IMR-90 (cell line): ENCODE results near the gene ECT2. TPM values are rescaled to one million over a fixed set of nuclear protein-coding genes. Genes with fewer than 3 reads are reported as not detected.
A peak's percentile ranks its signal among the peaks of the same experiment; 100 is the strongest.

Experiments used
- ATAC-seq: fragments of 200-7000 bp; cut with Tn5 transposase; 2 replicates; pipeline ENCODE4 v1.9.1; 2020; ENCODE audit warnings: low read depth, mild to moderate bottlenecking, moderate library complexity
- BruUV-seq: library from RNA; stranded (reverse); fragments of 400-500 nt; replicated peaks from 2 replicates; lab custom pipeline; 2021; lab: Mats Ljungman, UMichigan
- CTCF ChIA-PET: fragments of 300-600 bp; formaldehyde crosslinking; extraction: SDS; loops from one replicate; lab custom pipeline; 2021; ENCODE audit warnings: antibody characterized with exemption; lab: Yijun Ruan, JAX
- POLR2A ChIA-PET: fragments of 300-600 bp; sonication (Branson Sonifier 250); formaldehyde crosslinking; loops from one replicate; lab custom pipeline; 2022; ENCODE audit warnings: antibody characterized with exemption; ENCODE audit not compliant: unreplicated experiment; lab: Charles Lee
- DNase-seq: peaks from one replicate; pipeline ENCODE4 v3.0.0; 2013
- H2AFZ ChIP-seq: replicated peaks from 2 replicates; pipeline ENCODE3; 2013; ENCODE audit warnings: low read length, mild to moderate bottlenecking; ENCODE audit not compliant: poor library complexity
- H2AK5ac ChIP-seq: 2 replicates; pipeline ENCODE4 v1.6.1; 2013; ENCODE audit warnings: low read depth, low read length, inconsistent platforms
- H2AK9ac ChIP-seq: replicated peaks from 2 replicates; pipeline ENCODE3; 2013; ENCODE audit warnings: mild to moderate bottlenecking, low read depth, low read length, moderate library complexity; ENCODE audit not compliant: poor library complexity
- H2BK120ac ChIP-seq: 2 replicates; pipeline ENCODE4 v1.6.1; 2013; ENCODE audit warnings: low read depth, low read length, inconsistent platforms
- H2BK15ac ChIP-seq: 3 replicates; pipeline ENCODE4 v1.6.1; 2013; ENCODE audit warnings: low read depth, low read length, inconsistent platforms
- H2BK20ac ChIP-seq: 2 replicates; pipeline ENCODE4 v1.6.1; 2013; ENCODE audit warnings: low read depth, mild to moderate bottlenecking, inconsistent platforms, low read length, moderate library complexity
- H2BK5ac ChIP-seq: 2 replicates; pipeline ENCODE4 v1.6.1; 2013; ENCODE audit warnings: mild to moderate bottlenecking, low read depth, low read length, inconsistent platforms; ENCODE audit not compliant: poor library complexity, severe bottlenecking
- H3K14ac ChIP-seq: replicated peaks from 2 replicates; pipeline ENCODE4 v1.6.1; 2013; ENCODE audit warnings: low read depth, low read length, inconsistent platforms
- H3K18ac ChIP-seq: 2 replicates; pipeline ENCODE4 v1.6.1; 2013; ENCODE audit warnings: low read depth, low read length, control low read depth
- H3K23ac ChIP-seq: 2 replicates; pipeline ENCODE4 v1.6.1; 2013; ENCODE audit warnings: low read depth, low read length, inconsistent platforms
- H3K27ac ChIP-seq: 2 replicates; pipeline ENCODE4 v1.5.1; 2013; ENCODE audit warnings: mild to moderate bottlenecking, control low read depth, low read length; ENCODE audit not compliant: insufficient read depth
- H3K27me3 ChIP-seq: 2 replicates; pipeline ENCODE4 v1.6.1; 2013; ENCODE audit warnings: low read length; ENCODE audit not compliant: control insufficient read depth, insufficient read depth
- H3K36me3 ChIP-seq: 2 replicates; pipeline ENCODE4 v1.6.1; 2013; ENCODE audit warnings: low read length, mixed read lengths; ENCODE audit not compliant: control insufficient read depth, insufficient read depth
- H3K4ac ChIP-seq: 2 replicates; pipeline ENCODE4 v1.6.1; 2013; ENCODE audit warnings: low read depth, low read length, inconsistent platforms
- H3K4me1 ChIP-seq: 2 replicates; pipeline ENCODE4 v1.6.1; 2013; ENCODE audit warnings: low read length, mixed read lengths; ENCODE audit not compliant: control insufficient read depth, insufficient read depth
- H3K4me2 ChIP-seq: 2 replicates; pipeline ENCODE4 v1.6.1; 2013; ENCODE audit warnings: low read depth, mild to moderate bottlenecking, control low read depth, low read length, moderate library complexity
- H3K4me3 ChIP-seq: 2 replicates; pipeline ENCODE4 v1.5.1; 2013; ENCODE audit warnings: low read depth, mild to moderate bottlenecking, control low read depth, low read length, moderate library complexity; ENCODE audit not compliant: insufficient read depth
- H3K56ac ChIP-seq: 2 replicates; pipeline ENCODE4 v1.6.1; 2013; ENCODE audit warnings: low read length, inconsistent platforms; ENCODE audit not compliant: insufficient read depth; ENCODE audit errors: extremely low read depth
- H3K79me1 ChIP-seq, 2 experiments: 2 replicates each; pipeline ENCODE4 v1.6.1; 2013; ENCODE audit warnings: low read length in 2 of 2, inconsistent platforms in 1 of 2, low read depth in 1 of 2
- H3K9ac ChIP-seq: 2 replicates; pipeline ENCODE4 v1.6.1; 2013; ENCODE audit warnings: low read depth, low read length, control low read depth
- H3K9me1 ChIP-seq: 2 replicates; pipeline ENCODE4 v1.6.1; 2013; ENCODE audit warnings: low read length, inconsistent platforms; ENCODE audit not compliant: insufficient read depth
- H3K9me3 ChIP-seq: 2 replicates; pipeline ENCODE4 v1.6.1; 2013; ENCODE audit warnings: low read length; ENCODE audit not compliant: control insufficient read depth, insufficient read depth
- H4K20me1 ChIP-seq: 2 replicates; pipeline ENCODE4 v1.6.1; 2013; ENCODE audit warnings: low read length, inconsistent platforms; ENCODE audit not compliant: insufficient read depth
- H4K5ac ChIP-seq: 2 replicates; pipeline ENCODE4 v1.6.1; 2013; ENCODE audit warnings: mild to moderate bottlenecking, low read depth, low read length, control low read depth
- H4K8ac ChIP-seq, 2 experiments: 2 replicates each; pipeline ENCODE4 v1.6.1; 2013; ENCODE audit warnings: low read depth in 2 of 2, low read length in 2 of 2, control low read depth in 1 of 2, inconsistent platforms in 1 of 2
- H4K91ac ChIP-seq: 2 replicates; pipeline ENCODE4 v1.6.1; 2013; ENCODE audit warnings: low read depth, low read length, inconsistent platforms; ENCODE audit not compliant: insufficient read depth
- POLR2A ChIP-seq: IDR thresholded peaks from 2 replicates; pipeline ENCODE4 v1.6.1; 2012; ENCODE audit warnings: mild to moderate bottlenecking, low read depth, low read length
- RAD21 ChIP-seq: IDR thresholded peaks from 2 replicates; pipeline ENCODE4 v1.6.1; 2012; ENCODE audit warnings: low read length, improper control_type of control experiment
- RFX5 ChIP-seq: IDR thresholded peaks from 2 replicates; pipeline ENCODE4 v1.8.0; 2012; ENCODE audit warnings: low read depth, mild to moderate bottlenecking, low read length, moderate library complexity
- WGBS, 2 experiments: methylation state at CpG; one replicate each; pipeline versions ENCODE4 v1.1.5 to v1.1.7; 2013; ENCODE audit warnings: missing lambda C conversion rate in 2 of 2; ENCODE audit not compliant: insufficient read length in 1 of 2; ENCODE audit errors: extremely low coverage in 2 of 2; 5-methylcytosine and 5-hydroxymethylcytosine counted together
- dilution Hi-C: fragments of 300-500 bp; cut with HindIII; formaldehyde crosslinking; loops from one replicate; pipeline ENCODE4 v1.14.3; 2018; ENCODE audit warnings: low sequenced_read_pairs; ENCODE audit not compliant: unreplicated experiment
- in situ Hi-C: fragments of 300-500 bp; cut with MboI; formaldehyde crosslinking; loops from 3 replicates; pipeline ENCODE4 v1.14.3; 2019; ENCODE audit warnings: low sequenced_read_pairs, inconsistent platforms, mixed read lengths
- intact Hi-C: fragments of 100-400 bp; cut with micrococcal nuclease; formaldehyde crosslinking; loops from 2 replicates; pipeline ENCODE4 v1.10.0; 2022
- polyA plus RNA-seq, 3 experiments: library from polyadenylated mRNA; depleted of rRNA; stranded (reverse); fragments of >200 nt; gene quantifications; 2 replicates each; pipeline ENCODE4 v1.2.3, GENCODE V29; 2012; ENCODE audit warnings: low replicate concordance in 1 of 3
- total RNA-seq: library from RNA; depleted of rRNA; stranded (reverse); fragments of >200 nt; gene quantifications from 2 replicates; pipeline ENCODE4 v1.2.3, GENCODE V29; 2012

The ECT2 gene
- total and polyA plus RNA-seq, 2 of the 4 experiments (the other 2 are of a cell fraction): 18.1 to 37.8 TPM

DNA sequence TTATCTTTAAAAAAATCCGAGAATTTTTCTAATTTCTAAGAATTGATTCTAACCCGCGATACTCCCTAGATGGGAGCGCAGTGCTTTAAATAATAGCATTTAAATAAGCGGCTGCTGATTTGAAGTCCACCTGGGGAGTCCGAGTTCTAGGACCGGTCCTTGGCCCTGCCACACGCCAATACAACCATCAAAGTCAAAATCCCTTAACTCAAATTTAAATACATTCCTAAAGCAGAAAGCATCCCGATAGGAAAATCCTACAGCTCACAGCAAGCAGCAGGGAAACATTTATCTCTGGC is 508 bp upstream of the ECT2 start:
- 78% methylated on average over 4 of the region's 9 CpGs; no CpG with 5 or more reads in 1 of the 2 experiments for WGBS, 2 experiments
- Histone ChIP-seq H4K91ac (peak overlapping the region; percentile 73; the same call in 1 of the 2 replicates), H3K9me1 (no peaks in the 10 kb centered on the region), H3K4me2 (peak overlapping the region; percentile 77), H3K9me3 (no peaks in the 10 kb centered on the region), H3K79me1 (peaks cover 10 to 13% of the 10 kb centered on the region in 2 experiments), H2BK20ac (peak overlapping the region; percentile 54), H2AK9ac (peak overlapping the region; percentile 63), H3K14ac (peak overlapping the region; percentile 71), H4K5ac (peak overlapping the region; percentile 41; the same call in 1 of the 2 replicates), H3K27ac (peak overlapping the region; percentile 63), H2BK5ac (peak overlapping the region; percentile 73), H3K56ac (peak overlapping the region; percentile 75), H3K27me3 (no peaks in the 10 kb centered on the region), H2AFZ (peak overlapping the region; percentile 19), H3K4me3 (peak overlapping the region; percentile 39), H3K4me1 (no peaks in the 10 kb centered on the region; the same call in 1 of the 2 replicates), H4K20me1 (no peaks in the 10 kb centered on the region), H2AK5ac (peak overlapping the region; percentile 37; the same call in 1 of the 2 replicates), H3K9ac (peak overlapping the region; percentile 36; the same call in 1 of the 2 replicates), H2BK120ac (peak overlapping the region; percentile 80), H3K36me3 (no peaks in the 10 kb centered on the region), H3K23ac (peak overlapping the region; percentile 50), H3K4ac (peak overlapping the region; percentile 80), H3K18ac (peak overlapping the region; percentile 29), H2BK15ac (peak overlapping the region; percentile 85; the same call in 1 of the 3 replicates), H4K8ac (peak overlapping the region; percentile 82 to 88)
- no peak for DNase-seq
- CTCF ChIA-PET: interaction anchor here (0.7 to 2.0 kb wide), 8 partner anchors 17 to 77 kb away, joined by 3 to 8 read pairs (median 3); no protein-coding TSS in a partner anchor
- POLR2A ChIA-PET: interaction anchor here (0.6 kb wide), 3 partner anchors 37 to 587 kb away, joined by 3 to 6 read pairs (median 3); no protein-coding TSS in a partner anchor
- TF ChIP-seq POLR2A (peak; percentile 85), RFX5 (no peak), RAD21 (no peak)
- in situ Hi-C loops (no loop called here), intact Hi-C loops (loop anchor here (1.0 kb wide), 2 partner anchors 39 to 77 kb away; partner anchors contain the start of gene NCEH1), dilution Hi-C loops (no loop called here)
- ATAC-seq: no peak
- BruUV-seq: no TSS peak
